Left cardiac atrium (tissue), 4 donors: ENCODE measurements around the gene FHAD1. TPM values are rescaled to one million over a fixed set of nuclear protein-coding genes. Genes with fewer than 3 reads are reported as not detected.

ENCODE experiments used
- ATAC-seq, 2 donors: fragments of 200-7000 bp; cut with Tn5 transposase; one replicate each; pipeline ENCODE4 v1.9.1; 2020; ENCODE audit warnings: mild to moderate bottlenecking in 2 of 2, moderate library complexity in 2 of 2
- DNase-seq: peaks from one replicate; pipeline ENCODE4 v3.0.0-alpha.2; 2020
- intact Hi-C, 2 donors: fragments of 100-400 bp; cut with DNase I; formaldehyde crosslinking; loops; one replicate each; pipeline versions ENCODE4 v1.14.1 to v1.15.1; 2022 to 2023
- total RNA-seq, 2 donors: library from RNA; stranded (reverse); fragmentation: NEBNext Ultra II Directional; extraction: Animal tissue kit (Norgen Biotek cat#: 25700); gene quantifications; one replicate each; pipeline ENCODE4 v1.2.1, GENCODE V29; 2021
- donor health status: DM: no; HTN: yes; CAD: no.
- donor health status: DM: no; HTN: yes; CAD: no; lungs with severe emphysema.
- donor health status: DM: yes; HTN: yes; CAD: no.
- donor health status: Dilated cardiomyopathy.

Gene FHAD1
- total RNA-seq, 2 donors from 2014 or later, result 0.47 TPM; not detected in 1

DNA sequence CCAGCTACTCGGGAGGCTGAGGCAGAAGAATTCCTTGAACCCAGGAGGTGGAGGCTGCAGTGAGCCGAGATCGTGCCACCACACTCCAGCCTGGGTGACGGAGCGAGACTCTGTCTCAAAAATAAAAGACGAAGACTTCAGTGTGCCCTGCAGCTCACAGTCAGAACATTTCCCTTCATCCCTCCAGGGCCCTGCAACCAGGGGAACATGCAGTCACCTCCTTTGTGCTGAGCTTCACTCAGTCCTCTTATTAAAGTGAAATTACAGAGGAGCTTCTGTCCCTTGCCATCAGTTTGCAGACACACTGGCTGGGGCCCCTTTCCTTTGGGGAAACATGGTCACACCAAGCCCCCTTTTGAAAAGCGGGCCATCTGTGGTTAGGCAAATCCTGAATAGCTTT, 24.2 kb downstream of the FHAD1 start:
- intact Hi-C loops, result loop anchor here (5.0 kb wide), 2 partner anchors 119 to 139 kb away; partner anchors contain the start of gene TMEM51 (in 1 of the 2)
- no peak for DNase-seq
- no peak for ATAC-seq

- intact Hi-C loops, result loop anchor here (1.0 to 5.0 kb wide), 3 partner anchors 118 to 140 kb away; partner anchors contain the start of gene TMEM51 (in 1 of the 2)
- DNase-seq (peak; percentile 60), ATAC-seq (peak; percentile 86 to 93)
Observed at GRCh38 chr1:15272009-15272781, 25.2 kb downstream of the FHAD1 start.

DNA sequence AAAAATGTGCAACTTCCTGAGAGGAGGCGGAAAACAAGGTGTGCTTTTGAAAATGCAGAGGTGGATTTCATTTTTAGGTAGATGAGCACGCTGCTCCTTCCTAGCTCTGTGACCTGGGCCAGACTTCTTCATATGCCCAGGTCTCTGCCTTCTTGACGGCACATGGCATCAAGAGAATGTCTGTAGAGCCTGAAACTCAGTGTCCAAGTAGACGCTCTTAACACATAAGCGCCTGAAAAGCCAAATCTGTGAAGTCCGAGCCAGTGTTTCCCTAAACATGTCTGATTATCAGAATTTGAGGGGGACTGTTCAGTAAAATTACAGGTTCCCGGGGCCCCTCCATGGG, 25.7 kb downstream of the FHAD1 start:
- ATAC-seq (no peak), DNase-seq (no peak)
- intact Hi-C loops, result loop anchor here (1.0 to 5.0 kb wide), 3 partner anchors 118 to 140 kb away; partner anchors contain the start of gene TMEM51 (in 1 of the 2)

DNA sequence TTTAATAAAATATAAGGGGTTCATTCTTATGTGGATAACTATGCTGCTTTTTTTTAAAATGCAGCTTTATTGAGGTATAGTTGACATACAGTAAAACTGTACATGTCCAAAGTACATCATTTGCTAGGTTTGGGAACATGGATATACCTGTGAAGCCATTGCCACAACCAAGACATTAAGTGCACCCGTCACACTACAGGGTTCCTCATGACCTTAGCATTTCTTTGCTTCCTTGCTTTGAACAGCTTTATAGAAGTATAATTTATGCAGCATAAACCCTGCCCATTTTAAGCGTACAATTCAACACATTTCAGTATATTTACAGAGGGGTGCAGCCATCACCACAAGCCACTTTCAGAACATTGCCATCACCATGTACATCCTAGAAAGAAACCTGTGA, 26.3 kb downstream of the FHAD1 start:
- ATAC-seq, result no peak
- no peak for DNase-seq
- intact Hi-C loops, result loop anchor here (5.0 kb wide), 2 partner anchors 121 to 141 kb away; partner anchors contain the start of gene TMEM51 (in 1 of the 2)

GRCh38 chr1:15275921-15276683, 29.1 kb downstream of the FHAD1 start:
- ATAC-seq (peak in 1 of 2 donors; percentile 56), DNase-seq (no peak)

DNA sequence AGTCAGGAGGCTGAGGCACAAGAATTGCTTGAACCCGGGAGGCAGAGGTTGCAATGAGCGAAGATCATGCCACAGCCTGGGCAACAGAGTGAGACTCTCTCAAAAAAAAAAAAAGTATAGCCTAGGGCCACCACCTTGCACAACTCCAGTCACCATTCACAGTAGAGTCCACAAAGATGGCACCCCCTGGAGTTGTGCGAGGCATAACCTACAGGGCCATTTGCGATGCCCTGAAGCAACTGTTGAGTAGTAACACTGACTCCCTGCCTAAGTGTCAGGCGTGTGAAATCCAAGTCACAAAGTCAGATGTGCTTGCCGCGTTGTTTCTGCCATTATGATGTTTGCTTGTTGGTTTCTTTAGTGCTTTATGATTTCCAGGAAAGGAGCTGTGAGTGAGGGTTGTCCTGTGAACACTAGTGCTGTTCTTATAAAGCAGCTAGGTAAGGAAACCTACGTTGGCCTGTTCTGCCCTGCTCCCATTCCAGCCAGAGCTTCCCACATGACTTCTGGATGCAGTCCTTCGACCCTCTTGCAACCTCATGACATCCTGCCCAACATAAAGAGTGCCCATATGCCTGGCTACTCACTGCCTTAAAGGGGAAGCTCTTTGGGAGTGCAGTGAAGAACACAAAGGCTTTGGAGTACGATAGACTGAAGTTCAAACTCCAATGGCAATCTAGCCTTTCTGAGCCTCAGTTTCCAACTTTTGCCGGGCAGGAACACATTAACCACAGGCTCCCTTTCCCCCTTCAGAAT, 29.8 kb downstream of the FHAD1 start:
- ATAC-seq, result no peak
- no peak for DNase-seq
- intact Hi-C loops, result no loop called here

More at GRCh38 chr1:15275921-15276683, 29.1 kb downstream of the FHAD1 start:
- intact Hi-C loops, result no loop called here

DNA sequence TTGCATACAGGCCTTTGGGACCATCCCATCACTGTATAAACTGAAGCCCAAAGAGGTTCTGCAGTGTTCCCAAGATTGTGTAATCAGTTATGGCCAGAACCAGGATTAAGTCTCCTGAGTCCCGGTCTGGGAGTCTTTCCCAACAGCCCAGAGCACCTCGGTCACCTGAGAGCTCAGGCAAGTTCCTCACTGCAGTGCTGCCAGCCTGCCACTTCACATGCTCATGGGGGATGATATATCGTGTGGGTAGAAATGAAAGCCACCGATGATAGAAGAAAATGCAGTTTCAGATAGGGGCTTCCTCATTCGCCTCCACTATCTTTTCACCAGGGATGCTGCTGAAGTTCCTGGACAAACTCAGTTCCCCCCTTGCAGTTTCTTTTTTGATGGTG, 30.4 kb downstream of the FHAD1 start:
- intact Hi-C loops, result no loop called here
- DNase-seq, result no peak
- ATAC-seq, result no peak

DNA sequence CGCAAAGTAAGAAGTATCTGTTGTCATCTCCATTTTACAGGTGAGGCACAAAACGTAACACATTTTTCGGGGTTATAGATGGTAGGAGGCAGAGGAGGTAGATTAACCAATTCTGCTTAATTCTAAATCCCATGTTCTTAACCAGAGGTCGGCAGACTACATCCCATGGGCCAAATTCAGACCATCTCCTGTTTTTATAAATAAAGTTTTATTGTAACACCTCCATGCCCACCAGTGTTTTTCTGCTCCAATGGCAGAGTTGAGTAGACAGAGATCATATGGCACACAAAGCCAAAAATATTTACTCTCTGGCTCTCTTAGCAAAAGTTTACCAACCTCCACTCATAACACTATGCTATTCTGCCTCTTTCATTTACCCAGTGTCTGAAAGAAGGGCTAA, 30.9 kb downstream of the FHAD1 start:
- intact Hi-C loops, result no loop called here
- DNase-seq (no peak), ATAC-seq (no peak)

- intact Hi-C loops, result no loop called here
- ATAC-seq, result no peak
- DNase-seq, result no peak
Observed at GRCh38 chr1:15279576-15280230, 32.7 kb downstream of the FHAD1 start.

GRCh38 chr1:15280416-15280815, 33.4 kb downstream of the FHAD1 start:
- intact Hi-C loops, result no loop called here
- DNase-seq (no peak), ATAC-seq (no peak)

GRCh38 chr1:15282038-15282437, 35.0 kb downstream of the FHAD1 start:
- intact Hi-C loops, result no loop called here
- ATAC-seq (peak; percentile 28 to 29), DNase-seq (no peak)

DNA sequence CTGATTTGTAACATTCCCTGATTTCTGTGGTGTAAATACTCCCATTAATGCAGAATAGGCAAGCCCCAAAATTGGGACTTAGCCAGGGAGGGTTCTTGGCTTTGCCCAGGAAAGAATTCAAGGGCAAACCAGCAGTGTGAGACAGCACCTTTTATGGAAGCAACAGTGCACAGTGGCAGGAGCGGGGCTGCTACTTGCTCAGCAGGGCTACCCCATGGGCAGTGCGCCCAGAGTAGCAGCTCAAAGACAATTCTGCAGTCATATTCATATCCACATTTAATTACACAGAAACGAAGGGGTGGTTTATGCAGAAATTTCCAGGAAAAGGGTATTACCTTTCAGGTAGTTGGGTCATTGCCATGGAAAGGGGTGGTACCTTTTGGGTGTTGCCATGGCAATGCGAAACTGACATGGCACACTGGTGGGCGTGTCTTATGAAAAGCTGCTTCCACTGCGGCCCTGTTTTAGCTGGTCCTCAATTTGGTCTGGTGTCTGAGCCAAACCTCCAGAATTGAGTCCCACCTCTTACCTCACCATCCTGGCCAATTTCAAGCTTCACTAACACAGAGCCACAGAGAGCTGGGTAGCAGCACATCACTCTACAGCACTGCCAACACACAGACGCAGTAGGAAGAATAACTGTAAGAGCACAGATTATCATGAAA, 35.9 kb downstream of the FHAD1 start:
- DNase-seq (peak; percentile 42), ATAC-seq (peak; percentile 92 to 93)
- intact Hi-C loops, result no loop called here

DNA sequence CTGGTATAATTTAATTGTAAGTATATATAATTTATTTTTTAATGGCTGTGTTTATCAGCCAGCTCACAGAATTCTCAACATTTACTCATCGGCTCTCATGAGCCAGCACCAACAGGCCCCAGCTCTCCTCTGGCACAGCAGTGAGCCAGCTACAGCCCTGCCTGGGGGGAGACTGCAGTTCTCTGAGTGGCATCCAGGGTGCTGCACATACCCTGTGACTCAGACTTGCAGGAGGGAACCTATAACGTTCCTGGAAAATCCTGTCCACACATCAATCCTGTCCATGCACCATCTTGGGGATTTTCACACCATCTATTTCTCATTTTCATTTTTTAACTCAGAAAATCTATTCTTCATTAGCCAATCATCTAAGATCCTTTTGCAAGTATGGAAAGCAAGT, 36.5 kb downstream of the FHAD1 start:
- ATAC-seq, result peak; percentile 79 to 95
- intact Hi-C loops, result no loop called here
- DNase-seq, result no peak

DNA sequence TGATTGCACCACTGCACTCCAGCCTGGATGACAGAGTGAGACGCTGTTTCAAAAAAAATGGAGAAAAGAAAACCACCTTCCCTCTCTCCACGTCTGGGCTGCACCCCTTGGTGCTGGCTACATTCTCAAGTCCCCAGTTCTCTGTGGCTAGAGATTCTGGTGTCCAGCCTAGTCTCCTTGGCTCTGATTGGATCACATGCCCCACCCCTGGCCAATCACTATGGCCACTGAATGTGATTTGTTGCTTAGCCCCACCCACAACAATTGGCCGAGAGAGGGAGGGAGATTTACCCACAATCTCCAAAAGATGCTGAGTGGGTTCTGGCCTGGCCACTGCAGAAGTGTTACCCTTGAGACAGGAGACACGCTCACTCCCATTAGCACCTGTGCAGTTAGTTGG, 39.4 kb downstream of the FHAD1 start:
- DNase-seq (no peak), ATAC-seq (no peak)
- intact Hi-C loops, result no loop called here

- DNase-seq, result no peak
- no peak for ATAC-seq
- intact Hi-C loops, result no loop called here
Observed at GRCh38 chr1:15287035-15287979, 40.3 kb downstream of the FHAD1 start.

DNA sequence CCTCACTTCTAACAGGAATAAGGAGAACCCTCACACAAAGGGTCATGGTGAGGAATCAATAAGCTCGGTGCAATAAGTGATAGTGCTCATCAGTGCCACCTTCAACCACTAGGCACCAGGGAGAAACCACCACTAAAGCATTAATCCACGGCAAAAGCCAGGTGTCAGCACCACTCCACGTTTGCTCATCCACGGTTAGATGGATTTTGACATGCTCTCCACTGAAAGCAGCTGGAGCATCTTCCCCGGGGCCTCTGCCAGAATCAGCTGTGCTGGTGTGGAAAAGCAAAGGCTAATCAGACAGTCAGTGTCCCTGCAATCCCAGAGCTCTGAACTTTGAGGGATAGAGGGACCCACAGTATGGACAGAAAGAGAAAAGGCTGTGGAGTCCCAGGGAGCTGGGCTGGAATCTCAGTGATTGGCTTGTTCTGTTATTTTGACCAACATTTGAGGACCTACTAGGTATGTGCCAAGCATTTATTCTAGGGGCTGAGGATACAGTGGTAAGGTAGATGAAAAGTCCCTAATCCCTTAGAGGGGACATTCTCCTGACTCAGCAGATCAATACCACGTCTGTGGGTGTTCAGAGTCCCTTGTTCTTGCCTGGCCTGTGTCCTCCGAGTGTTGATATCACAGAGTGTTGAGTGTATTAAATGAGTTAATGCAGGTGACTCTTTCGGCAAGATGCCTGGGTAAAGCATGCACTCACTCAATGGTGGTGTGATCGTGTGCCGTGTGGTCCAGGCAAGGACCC, 41.3 kb downstream of the FHAD1 start:
- ATAC-seq, result peak in 1 of 2 donors; percentile 38
- intact Hi-C loops, result no loop called here
- no peak for DNase-seq

DNA sequence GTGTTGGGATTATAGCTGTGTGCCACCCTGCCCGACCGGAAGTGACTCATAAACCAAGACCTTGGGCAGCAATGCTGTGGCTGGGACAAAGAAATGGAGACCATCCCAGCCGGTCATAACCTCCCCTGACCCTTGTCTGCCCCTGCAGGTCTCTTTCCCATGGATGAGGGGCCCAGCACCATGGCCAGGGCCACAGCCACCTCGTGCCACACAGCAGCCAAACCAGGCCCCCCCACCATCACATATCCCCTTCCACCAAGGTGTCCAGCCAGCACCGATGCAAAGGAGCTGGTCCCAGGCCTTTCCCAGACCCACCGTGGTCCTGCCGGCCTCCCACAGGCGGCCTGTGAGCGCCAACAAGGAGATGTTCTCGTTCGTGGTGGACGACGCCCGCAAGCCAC, 42.2 kb downstream of the FHAD1 start:
- ATAC-seq, result no peak
- intact Hi-C loops, result no loop called here
- no peak for DNase-seq
